Measurements from ENCODE around the gene CIC. TPM values are rescaled to one million over a fixed set of nuclear protein-coding genes. Genes with fewer than 3 reads are reported as not detected.
"Not testable (repeated sequence)": the region's sequence is repeated elsewhere in the genome, so short reads cannot be mapped to it uniquely, and the experiment has no call there.

Gene CIC
- polyA plus RNA-seq, 1 donor, result 46.0 TPM

DNA sequence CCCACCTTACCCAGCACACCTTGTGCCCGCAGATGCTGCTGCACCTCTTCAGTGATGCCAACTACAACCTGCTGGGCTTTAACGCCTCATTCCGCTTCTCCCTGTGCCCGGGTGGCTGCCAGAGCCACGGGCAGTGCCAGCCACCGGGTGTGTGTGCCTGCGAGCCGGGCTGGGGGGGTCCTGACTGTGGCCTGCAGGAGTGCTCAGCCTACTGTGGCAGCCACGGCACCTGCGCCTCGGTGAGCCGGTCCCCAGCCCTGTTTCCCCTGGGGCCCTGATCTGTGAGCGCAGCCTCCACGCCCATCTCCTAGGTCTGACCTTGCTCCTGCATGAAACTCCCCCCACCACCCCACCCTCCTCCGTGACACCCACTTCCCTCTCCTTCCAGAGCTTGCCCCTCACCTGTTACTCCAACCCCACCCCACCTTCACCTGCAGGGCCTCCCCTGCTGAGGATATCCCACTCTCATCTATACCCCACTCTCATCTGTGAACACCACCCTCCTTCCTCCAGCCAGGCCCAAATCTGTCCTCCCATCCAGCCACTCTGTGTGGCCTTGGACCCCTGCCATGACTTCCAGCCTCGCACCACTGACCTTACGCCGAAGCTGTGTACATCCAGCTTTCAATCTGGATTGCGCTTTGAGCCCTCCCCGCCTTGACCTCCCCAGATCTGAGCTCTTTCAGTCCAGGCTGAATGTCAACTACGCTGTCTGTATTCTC lies 65.1 kb downstream of the CIC start:
- no peak for DNase-seq

DNA sequence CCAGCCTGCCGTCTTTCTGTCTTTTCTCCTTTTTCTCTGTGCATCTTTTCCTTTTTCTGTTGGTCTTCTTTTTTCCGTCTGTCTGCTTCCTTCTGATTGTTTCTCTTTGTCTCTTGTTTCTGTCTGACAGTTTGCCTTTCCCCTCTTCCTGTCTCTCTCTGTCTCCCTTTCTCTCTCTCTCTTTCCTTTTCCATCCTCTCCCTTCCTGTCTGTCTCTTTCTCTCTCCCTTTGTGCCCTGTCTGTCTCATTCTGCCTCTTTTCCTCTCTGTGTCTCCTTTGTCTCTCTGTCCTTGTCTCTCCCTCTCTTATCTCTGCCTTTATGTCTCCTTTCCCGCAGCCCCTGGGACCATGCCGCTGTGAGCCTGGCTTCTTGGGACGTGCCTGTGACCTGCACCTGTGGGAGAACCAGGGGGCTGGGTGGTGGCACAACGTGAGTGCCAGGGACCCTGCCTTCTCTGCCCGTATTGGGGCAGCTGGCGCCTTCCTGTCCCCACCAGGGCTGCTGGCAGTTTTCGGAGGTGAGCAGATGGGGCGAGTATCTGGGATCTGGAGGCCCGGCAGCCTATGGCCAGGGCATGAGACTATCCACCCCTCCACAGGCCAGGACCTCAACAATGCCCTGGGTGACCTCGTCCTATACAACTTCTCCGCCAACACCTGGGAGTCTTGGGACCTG lies 65.8 kb downstream of the CIC start:
- no peak for DNase-seq

- no peak for DNase-seq
Measured at GRCh38 chr19:42335374-42335936, 66.4 kb downstream of the CIC start.

GRCh38 chr19:42335971-42336370 lies 66.9 kb downstream of the CIC start:
- DNase-seq, result no peak

- DNase-seq, result not testable (repeated sequence)
Measured at GRCh38 chr19:42339126-42339860, 70.2 kb downstream of the CIC start.

DNA sequence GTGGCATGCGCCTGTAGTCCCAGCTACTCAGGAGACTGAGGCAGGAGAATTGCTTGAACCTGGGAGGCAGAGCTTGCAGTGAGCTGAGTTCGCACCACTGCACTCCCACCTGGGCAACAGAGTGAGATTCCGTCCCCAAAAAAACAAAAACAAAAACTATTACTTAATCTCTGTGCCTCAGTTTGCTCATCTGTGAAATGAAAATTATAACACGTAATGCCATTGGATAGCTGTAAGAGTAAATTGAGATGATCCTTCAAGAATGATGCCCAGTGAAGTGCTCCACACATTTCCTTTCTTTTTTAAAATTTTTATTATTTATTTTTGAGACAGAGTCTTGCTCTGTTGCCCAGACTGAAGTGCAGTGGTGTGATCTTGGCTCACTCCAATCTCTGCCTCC lies 70.9 kb downstream of the CIC start:
- DNase-seq, result not testable (repeated sequence)

GRCh38 chr19:42343344-42344110 lies 74.5 kb downstream of the CIC start:
- no peak for DNase-seq

- DNase-seq, result no peak
Measured at GRCh38 chr19:42344336-42344893, 75.4 kb downstream of the CIC start.

Other genes with a start within 250 kb of the CIC start
- 26.3 TPM for gene GRIK5, start 199.0 kb upstream of the CIC start, polyA plus RNA-seq (ENCODE audit: insufficient read length)
- gene ZNF574, start 193.1 kb upstream of the CIC start, polyA plus RNA-seq (ENCODE audit: insufficient read length), result 12.0 TPM
- 0.70 TPM for gene POU2F2, start 136.8 kb upstream of the CIC start, polyA plus RNA-seq (ENCODE audit: insufficient read length)
- 20.2 TPM for gene DEDD2, start 51.6 kb upstream of the CIC start, polyA plus RNA-seq (ENCODE audit: insufficient read length)
- gene ZNF526, start 48.9 kb upstream of the CIC start, polyA plus RNA-seq (ENCODE audit: insufficient read length), result 7.9 TPM
- gene GSK3A, start 26.6 kb upstream of the CIC start, polyA plus RNA-seq (ENCODE audit: insufficient read length), result 71.9 TPM
- gene ERF, start 14.1 kb upstream of the CIC start, polyA plus RNA-seq (ENCODE audit: insufficient read length), result 64.5 TPM
- 1.5 TPM for gene PRR19, start 32.9 kb downstream of the CIC start, polyA plus RNA-seq (ENCODE audit: insufficient read length)
- 74.8 TPM for gene PAFAH1B3, start 33.4 kb downstream of the CIC start, polyA plus RNA-seq (ENCODE audit: insufficient read length)
- 1.3 TPM for gene TMEM145, start 44.1 kb downstream of the CIC start, polyA plus RNA-seq (ENCODE audit: insufficient read length)
- gene MEGF8, start 56.4 kb downstream of the CIC start, polyA plus RNA-seq (ENCODE audit: insufficient read length), result 38.6 TPM
- 0.55 TPM for gene CNFN, start 121.0 kb downstream of the CIC start, polyA plus RNA-seq (ENCODE audit: insufficient read length)
- 10.0 TPM for gene LIPE, start 158.1 kb downstream of the CIC start, polyA plus RNA-seq (ENCODE audit: insufficient read length)
- not detected for gene CXCL17, start 173.7 kb downstream of the CIC start, polyA plus RNA-seq (ENCODE audit: insufficient read length)